Adrenal gland (tissue), 5 donors: Measurements from ENCODE around the gene MAN1A1.

Experiments used
- POLR2A ChIP-seq, 2 donors: fragments of 450-650 bp; IDR thresholded peaks; one replicate each; pipeline ENCODE4 v1.6.1; 2017; ENCODE audit warnings: antibody characterized with exemption in 2 of 2, mild to moderate bottlenecking in 2 of 2, moderate library complexity in 1 of 2
- TF ChIP-seq, protein P1 (sequence below), 6 experiments: fragments of 450-650 bp in 4 of 6; fragments of 200-600 bp in 2 of 6; sonication (generic) in 1 of 6; IDR thresholded peaks; 1 replicate in 5 of 6; 2 replicates in 1 of 6; pipeline versions ENCODE4 v1.5.1 to v1.8.0; 2016 to 2021; ENCODE audit warnings: antibody characterized with exemption in 6 of 6, mild to moderate bottlenecking in 2 of 6, moderate library complexity in 1 of 6
- donor health status: DM: no; HTN: no; CAD: no.

DNA sequence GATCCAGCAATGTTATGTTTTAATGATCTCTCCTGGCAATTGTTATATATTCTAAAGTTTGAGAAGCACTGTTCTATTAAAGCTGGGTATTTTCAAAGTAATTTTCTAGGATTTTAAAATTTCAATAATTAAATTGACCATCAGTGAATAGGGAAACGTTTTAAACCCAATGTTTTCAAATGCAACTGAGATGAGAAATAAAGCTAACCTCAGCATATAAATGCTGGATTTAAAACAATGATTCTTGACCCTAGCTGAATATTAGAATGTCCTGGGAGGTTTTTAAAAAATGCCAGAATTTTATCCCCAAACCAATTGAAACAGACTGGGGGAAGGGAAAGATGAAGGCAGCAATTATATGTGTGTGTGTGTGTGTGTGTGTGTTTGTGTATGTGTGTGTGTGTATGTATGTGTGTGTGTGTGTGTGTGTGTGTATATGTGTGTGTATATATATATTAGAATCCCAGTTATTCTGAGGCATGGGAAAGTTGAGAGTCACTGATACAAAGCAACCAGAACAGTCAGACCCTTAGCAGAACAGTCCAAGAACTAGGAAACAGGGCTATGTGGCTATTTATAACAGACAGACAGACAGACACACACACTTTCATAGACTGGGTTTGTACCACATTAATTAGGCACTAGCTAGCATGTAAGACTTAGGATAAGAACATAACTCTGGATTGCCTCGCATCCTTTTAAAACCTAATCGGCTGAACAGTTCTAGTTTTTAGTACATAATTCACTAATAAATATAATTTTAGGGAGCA is 107.8 kb downstream of the MAN1A1 start:
- TF ChIP-seq POLR2A (IDR thresholded peaks at IDR 0.05): no peak
- TF ChIP-seq, protein P1, sequence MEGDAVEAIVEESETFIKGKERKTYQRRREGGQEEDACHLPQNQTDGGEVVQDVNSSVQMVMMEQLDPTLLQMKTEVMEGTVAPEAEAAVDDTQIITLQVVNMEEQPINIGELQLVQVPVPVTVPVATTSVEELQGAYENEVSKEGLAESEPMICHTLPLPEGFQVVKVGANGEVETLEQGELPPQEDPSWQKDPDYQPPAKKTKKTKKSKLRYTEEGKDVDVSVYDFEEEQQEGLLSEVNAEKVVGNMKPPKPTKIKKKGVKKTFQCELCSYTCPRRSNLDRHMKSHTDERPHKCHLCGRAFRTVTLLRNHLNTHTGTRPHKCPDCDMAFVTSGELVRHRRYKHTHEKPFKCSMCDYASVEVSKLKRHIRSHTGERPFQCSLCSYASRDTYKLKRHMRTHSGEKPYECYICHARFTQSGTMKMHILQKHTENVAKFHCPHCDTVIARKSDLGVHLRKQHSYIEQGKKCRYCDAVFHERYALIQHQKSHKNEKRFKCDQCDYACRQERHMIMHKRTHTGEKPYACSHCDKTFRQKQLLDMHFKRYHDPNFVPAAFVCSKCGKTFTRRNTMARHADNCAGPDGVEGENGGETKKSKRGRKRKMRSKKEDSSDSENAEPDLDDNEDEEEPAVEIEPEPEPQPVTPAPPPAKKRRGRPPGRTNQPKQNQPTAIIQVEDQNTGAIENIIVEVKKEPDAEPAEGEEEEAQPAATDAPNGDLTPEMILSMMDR (IDR thresholded peaks at IDR 0.05): no peak
